Limb (tissue), 2 donors: ENCODE results near the gene TIAM1.

Experiments
- DNase-seq, 2 donors: peaks; one replicate each; pipeline ENCODE4 v3.0.0-alpha.2; 2016; ENCODE audit errors: extremely low spot score in 2 of 2

The TIAM1 gene

GRCh38 chr21:31288191-31288590, 55.9 kb downstream of the TIAM1 start:
- no peak for DNase-seq

- no peak for DNase-seq
Observed at GRCh38 chr21:31287201-31287600, 56.9 kb downstream of the TIAM1 start.

- no peak for DNase-seq
Observed at GRCh38 chr21:31286621-31287020, 57.4 kb downstream of the TIAM1 start.

- no peak for DNase-seq
Observed at GRCh38 chr21:31284797-31285397, 59.2 kb downstream of the TIAM1 start.

- DNase-seq = no peak
Observed at GRCh38 chr21:31283025-31283424, 61.0 kb downstream of the TIAM1 start.

GRCh38 chr21:31282095-31282709, 61.9 kb downstream of the TIAM1 start:
- DNase-seq = no peak

- no peak for DNase-seq
Observed at GRCh38 chr21:31281561-31281960, 62.5 kb downstream of the TIAM1 start.

GRCh38 chr21:31279986-31280385, 64.1 kb downstream of the TIAM1 start:
- DNase-seq = no peak

GRCh38 chr21:31279214-31279613, 64.8 kb downstream of the TIAM1 start:
- DNase-seq = no peak

GRCh38 chr21:31278511-31279130, 65.4 kb downstream of the TIAM1 start:
- DNase-seq = no peak

- no peak for DNase-seq
Observed at GRCh38 chr21:31276663-31277062, 67.4 kb downstream of the TIAM1 start.

GRCh38 chr21:31275901-31276300, 68.2 kb downstream of the TIAM1 start:
- DNase-seq = no peak

- DNase-seq = no peak
Observed at GRCh38 chr21:31273278-31273677, 70.8 kb downstream of the TIAM1 start.

GRCh38 chr21:31268090-31268489, 76.0 kb downstream of the TIAM1 start:
- DNase-seq = no peak

- DNase-seq = no peak
Observed at GRCh38 chr21:31267644-31268043, 76.4 kb downstream of the TIAM1 start.

GRCh38 chr21:31266241-31266640, 77.8 kb downstream of the TIAM1 start:
- peak; percentile 34 to 62 for DNase-seq

GRCh38 chr21:31265366-31266013, 78.6 kb downstream of the TIAM1 start:
- peak in 1 of 2 donors; percentile 19 for DNase-seq

- DNase-seq = no peak
Observed at GRCh38 chr21:31264574-31264973, 79.5 kb downstream of the TIAM1 start.

GRCh38 chr21:31262728-31263127, 81.3 kb downstream of the TIAM1 start:
- no peak for DNase-seq

GRCh38 chr21:31261759-31262158, 82.3 kb downstream of the TIAM1 start:
- no peak for DNase-seq

- no peak for DNase-seq
Observed at GRCh38 chr21:31260790-31261189, 83.3 kb downstream of the TIAM1 start.

- DNase-seq = no peak
Observed at GRCh38 chr21:31258073-31258472, 86.0 kb downstream of the TIAM1 start.

- no peak for DNase-seq
Observed at GRCh38 chr21:31257265-31257664, 86.8 kb downstream of the TIAM1 start.
